Testis (tissue), 3 donors: ENCODE measurements around the gene CYP4V2. TPM values are rescaled to one million over a fixed set of nuclear protein-coding genes. Genes with fewer than 3 reads are reported as not detected.
"Not testable (repeated sequence)": the region's sequence is repeated elsewhere in the genome, so short reads cannot be mapped to it uniquely, and the experiment has no call there.

Source experiments
- DNase-seq: peaks from one replicate; pipeline ENCODE4 v3.0.0-alpha.2; 2019
- H3K27ac ChIP-seq, 2 donors: fragments of 200-600 bp; sonication (generic); one replicate each; pipeline ENCODE4 v1.5.1; 2019
- H3K27me3 ChIP-seq: fragments of 200-600 bp; sonication (generic); one replicate; pipeline ENCODE4 v1.5.1; 2019
- H3K36me3 ChIP-seq: fragments of 200-600 bp; sonication (generic); one replicate; pipeline ENCODE4 v1.5.1; 2017; ENCODE audit warnings: low read depth; ENCODE audit errors: missing control alignments
- H3K4me1 ChIP-seq: fragments of 200-600 bp; sonication (generic); one replicate; pipeline ENCODE4 v1.5.1; 2019
- H3K4me3 ChIP-seq, 2 donors: fragments of 200-600 bp; sonication (generic); one replicate each; pipeline ENCODE4 v1.5.1; 2017 to 2019
- H3K9me3 ChIP-seq: fragments of 200-600 bp; sonication (generic); one replicate; pipeline ENCODE4 v1.5.1; 2017
- POLR2A ChIP-seq: fragments of 450-650 bp; IDR thresholded peaks from one replicate; pipeline ENCODE4 v1.6.1; 2017; ENCODE audit warnings: antibody characterized with exemption, mild to moderate bottlenecking, moderate library complexity
- WGBS, 2 donors: methylation state at CpG; one replicate each; pipeline ENCODE4 v1.1.5; 2018; 5-methylcytosine and 5-hydroxymethylcytosine counted together
- intact Hi-C: fragments of 100-400 bp; cut with DNase I; formaldehyde crosslinking; loops from one replicate; pipeline ENCODE4 v1.15.1; 2023; ENCODE audit warnings: low total_unique reads
- polyA plus RNA-seq: library from polyadenylated mRNA; stranded (reverse); fragments of 350-450 nt; fragmentation: Illumina TruSeq; extraction: RNeasy Lipid Tissue Mini Kit (QIAGEN cat#74804); gene quantifications from one replicate; pipeline ENCODE4 v1.2.3, GENCODE V29; 2014; ENCODE audit warnings: low read depth, low replicate concordance; ENCODE audit not compliant: insufficient read depth
- total RNA-seq, 2 donors: library from RNA; depleted of rRNA; stranded (reverse); fragments of >200 nt; gene quantifications; one replicate each; pipeline ENCODE4 v1.2.3, GENCODE V29; 2016
- TF ChIP-seq, protein P1 (sequence below), 3 experiments: fragments of 450-650 bp in 2 of 3; fragments of 200-600 bp in 1 of 3; sonication (generic) in 1 of 3; IDR thresholded peaks; one replicate each; pipeline ENCODE4 v1.5.1; 2016 to 2019; ENCODE audit warnings: antibody characterized with exemption in 3 of 3, mild to moderate bottlenecking in 2 of 3, moderate library complexity in 1 of 3

CYP4V2 gene
- total and polyA plus RNA-seq, 3 donors from 2014 or later = 11.4 to 50.5 (median 34.9) TPM

DNA sequence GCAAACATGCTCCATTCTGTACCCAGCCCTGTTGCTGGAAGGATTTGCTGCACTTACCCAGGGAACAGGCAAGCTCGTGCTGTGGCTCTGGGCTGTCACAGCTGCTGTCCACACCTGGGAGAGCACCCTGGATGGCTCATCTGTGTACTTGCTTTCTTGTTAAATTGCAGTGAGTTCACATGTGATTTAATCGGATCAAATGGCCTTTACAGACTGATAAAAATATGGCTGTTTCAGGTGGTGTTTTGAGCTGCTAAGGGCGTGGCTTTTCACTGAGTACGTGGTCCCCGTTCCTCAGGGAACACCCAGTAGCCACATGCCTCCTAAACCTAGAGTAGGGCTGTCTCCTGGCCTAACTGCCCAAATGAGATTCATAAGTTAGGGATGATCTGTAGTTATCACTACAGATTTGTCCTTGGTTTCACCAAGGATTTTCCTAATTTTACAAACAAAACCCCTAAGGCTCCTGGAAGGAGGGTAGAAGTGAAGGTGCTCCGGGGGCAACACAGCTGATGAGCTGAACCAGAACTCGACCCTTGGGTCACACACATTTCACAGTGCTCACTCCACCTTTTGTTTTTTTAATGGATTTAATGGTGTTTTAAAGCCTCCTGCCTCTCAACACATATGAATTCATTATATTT, 49.6 kb downstream of the CYP4V2 start:
- DNase-seq = no peak

DNA sequence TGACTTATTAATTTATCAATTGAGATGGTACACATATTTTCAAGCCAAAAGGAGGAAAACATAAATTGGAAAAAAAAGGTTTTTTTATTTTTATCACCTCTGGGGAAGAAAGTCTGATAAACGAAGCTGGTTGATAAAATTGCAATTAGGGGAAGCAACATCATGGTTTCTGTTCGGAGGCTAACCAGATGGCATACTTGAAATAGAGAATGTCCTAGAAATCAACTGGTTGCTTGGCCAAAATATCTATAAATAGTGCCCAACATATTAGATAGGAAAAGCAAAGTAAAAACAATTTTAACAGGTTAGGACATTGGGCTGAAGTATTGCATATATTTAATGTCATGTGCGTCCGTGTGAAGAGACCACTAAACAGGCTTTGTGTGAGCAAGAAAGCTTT, 50.2 kb downstream of the CYP4V2 start:
- TF ChIP-seq POLR2A = no peak
- TF ChIP-seq, protein P1, sequence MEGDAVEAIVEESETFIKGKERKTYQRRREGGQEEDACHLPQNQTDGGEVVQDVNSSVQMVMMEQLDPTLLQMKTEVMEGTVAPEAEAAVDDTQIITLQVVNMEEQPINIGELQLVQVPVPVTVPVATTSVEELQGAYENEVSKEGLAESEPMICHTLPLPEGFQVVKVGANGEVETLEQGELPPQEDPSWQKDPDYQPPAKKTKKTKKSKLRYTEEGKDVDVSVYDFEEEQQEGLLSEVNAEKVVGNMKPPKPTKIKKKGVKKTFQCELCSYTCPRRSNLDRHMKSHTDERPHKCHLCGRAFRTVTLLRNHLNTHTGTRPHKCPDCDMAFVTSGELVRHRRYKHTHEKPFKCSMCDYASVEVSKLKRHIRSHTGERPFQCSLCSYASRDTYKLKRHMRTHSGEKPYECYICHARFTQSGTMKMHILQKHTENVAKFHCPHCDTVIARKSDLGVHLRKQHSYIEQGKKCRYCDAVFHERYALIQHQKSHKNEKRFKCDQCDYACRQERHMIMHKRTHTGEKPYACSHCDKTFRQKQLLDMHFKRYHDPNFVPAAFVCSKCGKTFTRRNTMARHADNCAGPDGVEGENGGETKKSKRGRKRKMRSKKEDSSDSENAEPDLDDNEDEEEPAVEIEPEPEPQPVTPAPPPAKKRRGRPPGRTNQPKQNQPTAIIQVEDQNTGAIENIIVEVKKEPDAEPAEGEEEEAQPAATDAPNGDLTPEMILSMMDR (IDR thresholded peaks at IDR 0.05) = no peak
- H3K36me3 ChIP-seq = no peaks in the 10 kb centered on the region
- DNase-seq = no peak
- no peaks in the 10 kb centered on the region for H3K4me1 ChIP-seq
- 85 to 89% methylated on average over 4 of the region's 4 CpGs for WGBS, 2 donors
- no peaks in the 10 kb centered on the region for H3K27me3 ChIP-seq
- intact Hi-C loops = no loop called here
- no peak overlapping the region for H3K27ac ChIP-seq
- H3K9me3 ChIP-seq = no peaks in the 10 kb centered on the region
- H3K4me3 ChIP-seq = no peak overlapping the region

More for the DNA sequence above, 49.6 kb downstream of the CYP4V2 start:
- Histone ChIP-seq H3K9me3 (no peaks in the 10 kb centered on the region), H3K27ac (no peak overlapping the region), H3K4me1 (no peaks in the 10 kb centered on the region), H3K4me3 (no peak overlapping the region), H3K36me3 (no peaks in the 10 kb centered on the region), H3K27me3 (no peaks in the 10 kb centered on the region)
- no peak for TF ChIP-seq POLR2A
- TF ChIP-seq, protein P1 (IDR thresholded peaks at IDR 0.05) = no peak
- intact Hi-C loops = no loop called here
- 81 to 87% methylated on average over 7 of the region's 7 CpGs for WGBS, 2 donors

DNA sequence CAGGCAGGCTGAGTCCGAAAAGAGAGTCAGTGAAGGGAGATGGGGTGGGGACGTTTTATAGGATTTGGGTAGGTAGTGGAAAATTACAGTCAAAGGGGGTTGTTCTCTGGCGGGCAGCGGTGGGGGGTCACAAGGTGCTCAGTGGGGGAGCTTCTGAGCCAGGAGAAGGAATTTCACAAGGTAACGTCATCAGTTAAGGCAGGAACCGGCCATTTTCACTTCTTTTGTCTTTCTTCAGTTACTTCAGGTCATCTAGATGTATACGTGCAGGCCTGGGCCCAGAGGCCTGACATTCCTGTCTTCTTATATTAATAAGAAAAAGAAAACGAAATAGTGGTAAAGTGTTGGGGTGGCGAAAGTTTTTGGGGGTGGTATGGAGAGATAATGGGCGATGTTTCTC, 50.7 kb downstream of the CYP4V2 start:
- H3K9me3 ChIP-seq, H3K36me3 ChIP-seq, H3K4me3 ChIP-seq, intact Hi-C loops, DNase-seq, H3K27me3 ChIP-seq, H3K4me1 ChIP-seq, H3K27ac ChIP-seq: not testable (repeated sequence)
- 72 to 93% methylated on average over 10 of the region's 10 CpGs for WGBS, 2 donors

DNA sequence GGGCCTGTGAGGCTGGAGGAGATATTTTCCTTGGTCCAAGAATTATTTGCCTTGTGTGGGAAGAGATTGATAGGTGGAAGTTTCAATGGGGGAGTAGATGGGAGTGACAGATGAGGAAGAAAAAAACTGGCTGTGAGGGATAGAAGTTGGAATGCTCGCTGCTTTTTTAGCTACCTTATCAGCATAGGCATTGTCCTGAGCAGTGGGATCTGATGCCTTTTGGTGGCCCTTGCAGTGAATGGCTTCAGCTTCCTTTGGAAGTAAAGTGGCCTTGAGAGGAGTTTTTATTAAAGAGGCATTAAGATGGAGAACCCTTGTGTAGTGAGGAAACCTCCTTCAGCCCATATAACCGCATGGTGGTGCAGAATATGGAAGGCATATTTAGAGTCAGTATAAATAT, 52.0 kb downstream of the CYP4V2 start:
- DNase-seq = no peak
- Histone ChIP-seq H3K27ac (no peak overlapping the region), H3K27me3 (no peaks in the 10 kb centered on the region), H3K9me3 (no peaks in the 10 kb centered on the region), H3K36me3 (no peaks in the 10 kb centered on the region), H3K4me1 (no peaks in the 10 kb centered on the region), H3K4me3 (no peak overlapping the region)
- TF ChIP-seq, protein P1 (IDR thresholded peaks at IDR 0.05) = no peak
- no peak for TF ChIP-seq POLR2A
- intact Hi-C loops = no loop called here
- 81 to 83% methylated on average over 2 of the region's 2 CpGs for WGBS, 2 donors

DNA sequence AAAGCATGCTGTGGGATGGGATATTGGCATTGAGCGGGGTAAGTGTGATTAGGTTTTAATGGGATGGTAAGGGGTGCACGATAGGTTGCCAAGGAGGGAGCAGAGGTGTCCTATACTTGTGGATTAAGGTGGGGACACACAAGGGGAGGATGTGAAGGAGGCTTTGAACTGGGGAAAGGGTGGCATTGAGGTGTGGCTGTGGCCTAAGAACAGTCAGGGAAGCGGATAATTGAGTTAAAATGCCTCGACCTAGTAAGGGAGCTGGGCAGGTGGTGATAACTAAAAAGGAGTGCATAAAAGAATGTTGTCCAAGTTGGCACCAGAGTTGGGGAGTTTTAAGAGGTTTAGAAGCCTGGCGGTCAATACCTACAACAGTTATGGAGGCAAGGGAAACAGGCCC, 53.5 kb downstream of the CYP4V2 start:
- Histone ChIP-seq H3K27me3 (no peaks in the 10 kb centered on the region), H3K27ac (no peak overlapping the region), H3K36me3 (no peaks in the 10 kb centered on the region), H3K4me3 (no peak overlapping the region), H3K4me1 (no peaks in the 10 kb centered on the region), H3K9me3 (no peaks in the 10 kb centered on the region)
- WGBS, 2 donors = 86 to 92% methylated on average over 5 of the region's 5 CpGs
- intact Hi-C loops = no loop called here
- no peak for DNase-seq
- TF ChIP-seq POLR2A = no peak
- TF ChIP-seq, protein P1 (IDR thresholded peaks at IDR 0.05) = no peak

DNA sequence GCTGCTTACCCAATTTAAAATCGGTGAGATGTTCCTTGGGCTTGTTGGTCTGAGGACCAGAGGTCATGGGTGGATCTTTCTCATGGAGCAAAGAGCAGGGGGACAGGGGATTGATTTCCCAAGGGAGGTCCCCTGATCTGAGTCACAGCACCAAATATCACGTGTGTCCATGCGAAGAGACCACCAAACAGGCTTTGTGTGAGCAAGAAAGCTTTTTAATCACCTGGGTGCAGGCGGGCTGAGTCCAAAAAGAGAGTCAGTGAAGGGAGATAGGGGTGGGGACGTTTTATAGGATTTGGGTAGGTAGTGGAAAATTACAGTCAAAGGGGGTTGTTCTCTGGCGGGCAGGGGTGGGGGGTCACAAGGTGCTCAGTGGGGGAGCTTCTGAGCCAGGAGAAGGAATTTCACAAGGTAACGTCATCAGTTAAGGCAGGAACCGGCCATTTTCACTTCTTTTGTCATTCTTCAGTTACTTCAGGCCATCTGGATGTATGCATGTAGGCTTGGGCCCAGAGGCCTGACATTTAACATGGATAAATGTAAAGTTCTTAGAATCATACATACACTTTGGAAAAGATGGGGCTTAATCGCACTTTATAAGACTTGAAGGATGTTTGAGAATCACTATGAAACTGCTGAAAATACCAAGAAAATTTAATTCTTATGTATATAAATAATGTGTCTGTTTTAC, 55.8 kb downstream of the CYP4V2 start:
- H3K27me3 ChIP-seq, H3K27ac ChIP-seq, H3K36me3 ChIP-seq, intact Hi-C loops, DNase-seq, H3K4me1 ChIP-seq, H3K9me3 ChIP-seq, H3K4me3 ChIP-seq: not testable (repeated sequence)
- WGBS, 2 donors = 92 to 94% methylated on average over 9 of the region's 9 CpGs
